ENCODE data around the gene B3GALT6.

Gene B3GALT6

GRCh38 chr1:1280782-1281481, 48.9 kb downstream of the B3GALT6 start:
- DNase-seq (ENCODE audit: low read depth): no peak
- no peak overlapping the region for H3K4me3 ChIP-seq (ENCODE audit: low read length)
- TF ChIP-seq CTCF (conservative IDR thresholded peaks at IDR 0.05; ENCODE audit: low read depth, low read length): no peak

GRCh38 chr1:1281533-1282321, 49.7 kb downstream of the B3GALT6 start:
- no peak for TF ChIP-seq CTCF (conservative IDR thresholded peaks at IDR 0.05; ENCODE audit: low read depth, low read length)
- no peak for DNase-seq (ENCODE audit: low read depth)
- H3K4me3 ChIP-seq (ENCODE audit: low read length): no peak overlapping the region

GRCh38 chr1:1282998-1283397, 51.0 kb downstream of the B3GALT6 start:
- no peak overlapping the region for H3K4me3 ChIP-seq (ENCODE audit: low read length)
- no peak for DNase-seq (ENCODE audit: low read depth)
- TF ChIP-seq CTCF (conservative IDR thresholded peaks at IDR 0.05; ENCODE audit: low read depth, low read length): no peak

GRCh38 chr1:1283821-1284220, 51.8 kb downstream of the B3GALT6 start:
- no peak overlapping the region for H3K4me3 ChIP-seq (ENCODE audit: low read length)
- no peak for DNase-seq (ENCODE audit: low read depth)
- TF ChIP-seq CTCF (conservative IDR thresholded peaks at IDR 0.05; ENCODE audit: low read depth, low read length): no peak
